Spleen (tissue), 7 donors: ENCODE data around the gene SPRY2.

Experiments
- CTCF ChIP-seq, 11 experiments: fragments of 200-600 bp in 7 of 11; fragments of 450-650 bp in 4 of 11; sonication (generic) in 4 of 11; IDR thresholded peaks in 8 of 11; conservative IDR thresholded peaks in 3 of 11; 1 replicate in 7 of 11; 2 replicates in 4 of 11; pipeline versions ENCODE4 v1.4.0 to v1.8.0; 2016 to 2021; ENCODE audit warnings: antibody characterized with exemption in 11 of 11, inconsistent platforms in 4 of 11, mild to moderate bottlenecking in 1 of 11
- POLR2AphosphoS5 ChIP-seq, 3 donors: sonication (generic); formaldehyde crosslinking; IDR thresholded peaks; one replicate each; pipeline ENCODE4 v1.5.1; 2017; ENCODE audit warnings: antibody characterized with exemption in 3 of 3
- donor health status: DM: no; HTN: no; CAD: no; lungs with moderate emphysema.
- donor health status: DM: no; HTN: no; CAD: no.
- donor health status: DM: no; HTN: no; CAD: no.

GRCh38 chr13:80337288-80338081, 3.4 kb downstream of the SPRY2 start:
- no peak for TF ChIP-seq CTCF (IDR thresholded peaks at IDR 0.05 in 8 of 11, conservative IDR thresholded peaks at IDR 0.05 in 3 of 11)
- TF ChIP-seq POLR2AphosphoS5 (IDR thresholded peaks at IDR 0.05), result peak in 2 of 3 donors; percentile 25 to 47
